Measurements from ENCODE around the gene VAT1L.
A peak's percentile ranks its signal among the peaks of the same experiment; 100 is the strongest.
"Not testable (repeated sequence)": the region's sequence is repeated elsewhere in the genome, so short reads cannot be mapped to it uniquely, and the experiment has no call there.

VAT1L gene

DNA sequence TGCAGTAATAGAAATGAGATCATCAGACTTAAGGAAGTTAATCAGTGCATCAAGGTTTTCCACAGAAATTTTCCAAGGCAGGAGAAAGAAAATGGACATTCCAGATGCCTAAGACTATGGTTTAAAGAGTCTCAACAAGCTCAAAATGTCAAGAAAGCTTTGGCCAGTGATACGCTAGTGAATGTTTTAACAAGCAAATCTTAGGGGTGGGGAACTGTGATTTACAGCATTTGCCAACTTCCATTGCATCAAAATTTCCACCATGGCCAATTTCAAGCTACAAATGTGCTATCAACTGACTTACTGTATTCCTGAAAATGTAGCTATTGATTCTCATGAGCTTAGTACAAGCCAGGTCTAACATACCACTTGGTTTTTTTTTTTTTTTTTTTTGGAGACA is 151.6 kb downstream of the VAT1L start:
- H3K9ac ChIP-seq (ENCODE audit: insufficient read length, low read depth) = no peak overlapping the region
- H3K4me3 ChIP-seq (ENCODE audit: insufficient read length, low read depth) = no peak overlapping the region
- no peaks in the 10 kb centered on the region for H3K27me3 ChIP-seq (ENCODE audit: insufficient read depth, insufficient read length)
- H3K9me3 ChIP-seq (ENCODE audit: insufficient read depth, low read length) = peaks cover 54% of the 10 kb centered on the region
- TF ChIP-seq YY1 (IDR thresholded peaks at IDR 0.05; ENCODE audit: insufficient read depth, insufficient read length) = no peak
- no peak for TF ChIP-seq SUZ12 (IDR thresholded peaks at IDR 0.05; ENCODE audit: extremely low read depth, insufficient read depth, insufficient read length)
- TF ChIP-seq ZNF274 (IDR thresholded peaks at IDR 0.05; ENCODE audit: low read depth, low read length) = no peak
- H3K4me1 ChIP-seq (ENCODE audit: insufficient read depth, insufficient read length) = no peaks in the 10 kb centered on the region
- H3K36me3 ChIP-seq (ENCODE audit: insufficient read depth, insufficient read length, low read length) = no peaks in the 10 kb centered on the region
- DNase-seq (ENCODE audit: low read depth, low spot score) = no peak

GRCh38 chr16:77943801-77944200 is 155.4 kb downstream of the VAT1L start:
- no peak overlapping the region for H3K9ac ChIP-seq (ENCODE audit: insufficient read length, low read depth)
- H3K36me3 ChIP-seq (ENCODE audit: insufficient read depth, insufficient read length, low read length) = no peaks in the 10 kb centered on the region
- H3K27me3 ChIP-seq (ENCODE audit: insufficient read depth, insufficient read length) = no peaks in the 10 kb centered on the region
- no peak for DNase-seq (ENCODE audit: low read depth, low spot score)
- peaks cover 5% of the 10 kb centered on the region for H3K4me1 ChIP-seq (ENCODE audit: insufficient read depth, insufficient read length)
- peaks cover 19% of the 10 kb centered on the region; the same call in 1 of the 2 replicates for H3K9me3 ChIP-seq (ENCODE audit: insufficient read depth, low read length)
- no peak for TF ChIP-seq SUZ12 (IDR thresholded peaks at IDR 0.05; ENCODE audit: extremely low read depth, insufficient read depth, insufficient read length)
- no peak for TF ChIP-seq YY1 (IDR thresholded peaks at IDR 0.05; ENCODE audit: insufficient read depth, insufficient read length)
- no peak for TF ChIP-seq ZNF274 (IDR thresholded peaks at IDR 0.05; ENCODE audit: low read depth, low read length)
- H3K4me3 ChIP-seq (ENCODE audit: insufficient read length, low read depth) = no peak overlapping the region

DNA sequence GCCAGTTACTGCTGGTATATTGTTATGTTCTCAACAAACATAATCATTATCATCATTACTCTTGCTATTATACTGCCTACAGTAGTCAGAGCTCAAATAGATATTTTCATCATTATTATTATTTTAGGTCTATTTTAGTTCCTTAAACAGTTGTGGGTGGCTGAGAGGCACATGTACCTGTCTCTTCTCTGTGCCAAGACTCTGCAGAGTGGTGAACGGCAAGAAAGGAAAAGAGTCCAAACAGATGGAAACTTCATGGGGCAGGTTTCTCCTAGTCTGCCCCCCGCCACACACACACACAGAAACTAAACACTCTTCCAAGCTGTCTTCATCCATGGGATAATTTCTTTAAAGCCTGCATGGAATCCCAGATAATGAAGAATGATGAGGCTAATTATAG is 156.3 kb downstream of the VAT1L start:
- no peak for TF ChIP-seq YY1 (IDR thresholded peaks at IDR 0.05; ENCODE audit: insufficient read depth, insufficient read length)
- no peak for TF ChIP-seq SUZ12 (IDR thresholded peaks at IDR 0.05; ENCODE audit: extremely low read depth, insufficient read depth, insufficient read length)
- no peak for TF ChIP-seq ZNF274 (IDR thresholded peaks at IDR 0.05; ENCODE audit: low read depth, low read length)
- DNase-seq (ENCODE audit: low read depth, low spot score) = no peak
- peaks cover 19% of the 10 kb centered on the region; the same call in 1 of the 2 replicates for H3K9me3 ChIP-seq (ENCODE audit: insufficient read depth, low read length)

DNA sequence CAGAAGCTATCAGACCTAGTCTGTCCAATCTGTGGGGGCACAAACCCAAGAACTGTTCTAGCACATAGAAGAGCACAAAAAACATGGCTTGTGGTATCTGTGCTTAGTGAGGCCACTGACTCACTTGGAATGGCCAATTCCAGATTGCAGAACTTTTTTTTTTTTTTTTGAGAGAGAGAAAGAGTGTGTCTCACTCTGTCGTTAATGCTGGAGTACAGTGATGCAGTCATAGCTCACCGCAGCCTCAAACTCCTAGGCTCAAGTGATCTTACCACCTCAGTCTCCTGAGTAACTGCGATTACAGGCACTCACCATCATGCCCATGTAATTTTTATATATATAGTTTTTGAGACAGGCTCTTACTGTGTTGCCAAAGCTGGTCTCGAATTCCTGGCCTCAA is 156.8 kb downstream of the VAT1L start:
- Histone ChIP-seq H3K27me3 (ENCODE audit: insufficient read depth, insufficient read length) (no peaks in the 10 kb centered on the region), H3K36me3 (ENCODE audit: insufficient read depth, insufficient read length, low read length) (no peaks in the 10 kb centered on the region)

More for the DNA sequence above, 156.3 kb downstream of the VAT1L start:
- Histone ChIP-seq H3K36me3 (ENCODE audit: insufficient read depth, insufficient read length, low read length) (no peaks in the 10 kb centered on the region), H3K9ac (ENCODE audit: insufficient read length, low read depth) (no peak overlapping the region), H3K27me3 (ENCODE audit: insufficient read depth, insufficient read length) (no peaks in the 10 kb centered on the region), H3K4me1 (ENCODE audit: insufficient read depth, insufficient read length) (peaks cover 8% of the 10 kb centered on the region), H3K4me3 (ENCODE audit: insufficient read length, low read depth) (no peak overlapping the region)

GRCh38 chr16:77946823-77947222 is 158.5 kb downstream of the VAT1L start:
- Histone ChIP-seq H3K27me3 (ENCODE audit: insufficient read depth, insufficient read length) (no peaks in the 10 kb centered on the region), H3K9ac (ENCODE audit: insufficient read length, low read depth) (no peak overlapping the region), H3K4me1 (ENCODE audit: insufficient read depth, insufficient read length) (peaks cover 8% of the 10 kb centered on the region), H3K4me3 (ENCODE audit: insufficient read length, low read depth) (no peak overlapping the region), H3K36me3 (ENCODE audit: insufficient read depth, insufficient read length, low read length) (no peaks in the 10 kb centered on the region), H3K9me3 (ENCODE audit: insufficient read depth, low read length) (peaks cover 8% of the 10 kb centered on the region; the same call in 1 of the 2 replicates)
- TF ChIP-seq SUZ12 (IDR thresholded peaks at IDR 0.05; ENCODE audit: extremely low read depth, insufficient read depth, insufficient read length) = no peak
- TF ChIP-seq YY1 (IDR thresholded peaks at IDR 0.05; ENCODE audit: insufficient read depth, insufficient read length) = no peak
- TF ChIP-seq ZNF274 (IDR thresholded peaks at IDR 0.05; ENCODE audit: low read depth, low read length) = no peak
- peak; percentile 38 for DNase-seq (ENCODE audit: low read depth, low spot score)

More for the DNA sequence above, 156.8 kb downstream of the VAT1L start:
- TF ChIP-seq SUZ12 (IDR thresholded peaks at IDR 0.05; ENCODE audit: extremely low read depth, insufficient read depth, insufficient read length) = no peak
- no peak for TF ChIP-seq ZNF274 (IDR thresholded peaks at IDR 0.05; ENCODE audit: low read depth, low read length)
- no peak for TF ChIP-seq YY1 (IDR thresholded peaks at IDR 0.05; ENCODE audit: insufficient read depth, insufficient read length)
- Histone ChIP-seq H3K9ac (ENCODE audit: insufficient read length, low read depth) (no peak overlapping the region), H3K9me3 (ENCODE audit: insufficient read depth, low read length) (peaks cover 19% of the 10 kb centered on the region; the same call in 1 of the 2 replicates), H3K4me3 (ENCODE audit: insufficient read length, low read depth) (no peak overlapping the region), H3K4me1 (ENCODE audit: insufficient read depth, insufficient read length) (peaks cover 8% of the 10 kb centered on the region)
- no peak for DNase-seq (ENCODE audit: low read depth, low spot score)

GRCh38 chr16:77947590-77947989 is 159.2 kb downstream of the VAT1L start:
- H3K9ac ChIP-seq (ENCODE audit: insufficient read length, low read depth); H3K9me3 ChIP-seq (ENCODE audit: insufficient read depth, low read length); H3K27me3 ChIP-seq (ENCODE audit: insufficient read depth, insufficient read length); H3K36me3 ChIP-seq (ENCODE audit: insufficient read depth, insufficient read length, low read length); DNase-seq (ENCODE audit: low read depth, low spot score); H3K4me3 ChIP-seq (ENCODE audit: insufficient read length, low read depth); H3K4me1 ChIP-seq (ENCODE audit: insufficient read depth, insufficient read length): not testable (repeated sequence)

DNA sequence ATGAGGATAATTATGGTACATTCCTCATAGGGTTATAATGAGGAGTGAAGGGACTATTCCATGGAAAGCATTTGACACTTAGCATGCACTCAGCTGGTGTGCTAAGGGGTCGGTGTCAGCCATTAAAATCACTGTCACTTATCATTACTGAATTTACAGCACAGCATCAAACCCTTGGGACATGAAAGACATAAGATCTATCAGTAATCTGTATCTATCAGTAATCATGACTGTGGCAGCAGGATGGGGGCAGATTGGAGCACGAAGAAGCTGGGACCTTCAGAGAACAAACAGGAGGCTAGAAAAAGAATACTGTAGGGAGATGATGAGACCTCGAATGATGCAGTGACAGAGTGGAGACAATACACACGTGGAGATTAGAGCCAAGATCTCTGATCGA is 160.5 kb downstream of the VAT1L start:
- Histone ChIP-seq H3K9ac (ENCODE audit: insufficient read length, low read depth) (no peak overlapping the region), H3K9me3 (ENCODE audit: insufficient read depth, low read length) (no peaks in the 10 kb centered on the region), H3K27me3 (ENCODE audit: insufficient read depth, insufficient read length) (no peaks in the 10 kb centered on the region), H3K4me3 (ENCODE audit: insufficient read length, low read depth) (no peak overlapping the region), H3K4me1 (ENCODE audit: insufficient read depth, insufficient read length) (peaks cover 8% of the 10 kb centered on the region), H3K36me3 (ENCODE audit: insufficient read depth, insufficient read length, low read length) (no peaks in the 10 kb centered on the region)
- no peak for DNase-seq (ENCODE audit: low read depth, low spot score)
- TF ChIP-seq YY1 (IDR thresholded peaks at IDR 0.05; ENCODE audit: insufficient read depth, insufficient read length) = no peak
- no peak for TF ChIP-seq ZNF274 (IDR thresholded peaks at IDR 0.05; ENCODE audit: low read depth, low read length)
- no peak for TF ChIP-seq SUZ12 (IDR thresholded peaks at IDR 0.05; ENCODE audit: extremely low read depth, insufficient read depth, insufficient read length)

DNA sequence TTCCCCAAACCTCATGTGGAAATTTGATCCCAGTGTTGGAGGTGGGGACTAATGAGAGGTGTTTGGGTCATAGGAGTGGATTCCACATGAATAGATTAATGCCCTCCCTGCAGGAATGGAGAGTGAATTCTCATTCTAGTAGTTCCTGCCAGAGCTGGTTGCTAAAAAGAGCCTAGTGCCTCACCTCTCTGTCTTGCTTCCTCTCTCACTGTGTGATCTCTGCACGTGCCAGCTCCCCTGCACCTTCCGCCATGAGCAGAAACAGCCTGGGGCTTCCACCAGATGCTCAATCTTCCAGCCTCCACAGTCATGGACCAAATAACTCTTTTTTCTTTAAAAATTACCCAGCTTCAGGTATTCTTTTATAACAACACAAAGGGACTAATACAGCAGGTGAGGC is 161.1 kb downstream of the VAT1L start:
- no peak overlapping the region for H3K9ac ChIP-seq (ENCODE audit: insufficient read length, low read depth)
- no peak for TF ChIP-seq YY1 (IDR thresholded peaks at IDR 0.05; ENCODE audit: insufficient read depth, insufficient read length)
- TF ChIP-seq SUZ12 (IDR thresholded peaks at IDR 0.05; ENCODE audit: extremely low read depth, insufficient read depth, insufficient read length) = no peak
- TF ChIP-seq ZNF274 (IDR thresholded peaks at IDR 0.05; ENCODE audit: low read depth, low read length) = no peak
- H3K4me3 ChIP-seq (ENCODE audit: insufficient read length, low read depth) = no peak overlapping the region
- no peaks in the 10 kb centered on the region for H3K36me3 ChIP-seq (ENCODE audit: insufficient read depth, insufficient read length, low read length)
- H3K27me3 ChIP-seq (ENCODE audit: insufficient read depth, insufficient read length) = no peaks in the 10 kb centered on the region
- H3K9me3 ChIP-seq (ENCODE audit: insufficient read depth, low read length) = no peaks in the 10 kb centered on the region
- DNase-seq (ENCODE audit: low read depth, low spot score) = no peak
- H3K4me1 ChIP-seq (ENCODE audit: insufficient read depth, insufficient read length) = peaks cover 8% of the 10 kb centered on the region

Data from NT2/D1 (cell line).